PC-3 (cell line): Measurements from ENCODE around the gene MARCHF6.

Source experiments
- CTCF ChIP-seq: fragments of 300-600 bp; sonication (generic); conservative IDR thresholded peaks from 2 replicates; pipeline ENCODE4 v1.5.1; 2017; ENCODE audit warnings: antibody characterized with exemption, low read depth, mild to moderate bottlenecking, low read length
- EZH2 ChIP-seq: fragments of 300-600 bp; sonication (generic); IDR thresholded peaks from one replicate; pipeline ENCODE4 v1.6.1; 2017; ENCODE audit warnings: antibody characterized with exemption, mild to moderate bottlenecking, low read length; ENCODE audit not compliant: unreplicated experiment

GRCh38 chr5:10337986-10338385 lies 15.5 kb upstream of the MARCHF6 start:
- TF ChIP-seq CTCF = no peak
- TF ChIP-seq EZH2 = no peak
